A673 (cell line): ENCODE measurements around the gene CLASRP. TPM values are rescaled to one million over a fixed set of nuclear protein-coding genes. Genes with fewer than 3 reads are reported as not detected.

Experiments used
- BruUV-seq: library from RNA; stranded (reverse); fragments of 400-500 nt; replicated peaks from 2 replicates; lab custom pipeline; 2021; lab: Mats Ljungman, UMichigan
- CTCF ChIA-PET: fragments of 300-600 bp; sonication (Branson Sonifier 250); formaldehyde crosslinking; loops from one replicate; lab custom pipeline; 2022; ENCODE audit warnings: antibody characterized with exemption; lab: Charles Lee
- POLR2A ChIA-PET: fragments of 300-600 bp; sonication (Branson Sonifier 250); formaldehyde crosslinking; loops from one replicate; lab custom pipeline; 2022; ENCODE audit warnings: antibody characterized with exemption; ENCODE audit not compliant: low non-redundant PET; lab: Charles Lee
- DNase-seq: peaks from one replicate; pipeline ENCODE4 v3.0.0-alpha.2; 2015; ENCODE audit warnings: low spot score
- H3K27ac ChIP-seq: fragments of 200-600 bp; sonication (generic); 2 replicates; pipeline ENCODE4 v1.5.1; 2016; ENCODE audit warnings: mixed run types, low read depth, mild to moderate bottlenecking, mixed read lengths, antibody characterized with exemption, low read length; ENCODE audit not compliant: poor library complexity, severe bottlenecking
- H3K27me3 ChIP-seq: fragments of 200-600 bp; sonication (generic); replicated peaks from 2 replicates; pipeline ENCODE4 v1.6.1; 2017; ENCODE audit warnings: mixed run types, low read depth, mild to moderate bottlenecking, mixed read lengths, antibody characterized with exemption, low read length; ENCODE audit not compliant: insufficient read depth, poor library complexity
- H3K36me3 ChIP-seq: fragments of 200-600 bp; sonication (generic); 2 replicates; pipeline ENCODE4 v1.6.1; 2016; ENCODE audit warnings: mixed run types, mild to moderate bottlenecking, mixed read lengths, antibody characterized with exemption, low read length; ENCODE audit not compliant: insufficient read depth, poor library complexity, severe bottlenecking
- H3K4me1 ChIP-seq: fragments of 200-600 bp; sonication (generic); 2 replicates; pipeline ENCODE4 v1.6.1; 2017; ENCODE audit warnings: mixed run types, mild to moderate bottlenecking, mixed read lengths, antibody characterized with exemption, low read length; ENCODE audit not compliant: insufficient read depth, poor library complexity, severe bottlenecking
- H3K4me3 ChIP-seq: fragments of 200-600 bp; sonication (generic); 2 replicates; pipeline ENCODE4 v1.5.1; 2016; ENCODE audit warnings: low read depth, mixed run types, mild to moderate bottlenecking, mixed read lengths, low read length; ENCODE audit not compliant: poor library complexity, severe bottlenecking
- H3K9me3 ChIP-seq: fragments of 200-600 bp; sonication (generic); 2 replicates; pipeline ENCODE4 v1.6.1; 2016; ENCODE audit warnings: mixed run types, low read depth, mild to moderate bottlenecking, mixed read lengths, antibody characterized with exemption, low read length; ENCODE audit not compliant: poor library complexity, severe bottlenecking
- EZH2 ChIP-seq: fragments of 200-600 bp; sonication (generic); IDR thresholded peaks from 2 replicates; pipeline ENCODE4 v1.6.1; 2017; ENCODE audit warnings: borderline replicate concordance, low read depth, mild to moderate bottlenecking, mixed read lengths, antibody characterized with exemption, low read length; ENCODE audit not compliant: poor library complexity, severe bottlenecking
- intact Hi-C: fragments of 100-400 bp; cut with micrococcal nuclease; formaldehyde crosslinking; loops from one replicate; pipeline ENCODE4 v1.10.0; 2022; ENCODE audit not compliant: unreplicated experiment
- total RNA-seq: library from RNA; stranded (reverse); gene quantifications from 2 replicates; pipeline ENCODE4 v1.2.3, GENCODE V29; 2021
- TF ChIP-seq, protein P1 (sequence below): fragments of 300-800, 200-600 bp; sonication (generic); conservative IDR thresholded peaks from 2 replicates; pipeline ENCODE4 v1.5.1; 2017; ENCODE audit warnings: low read depth, mild to moderate bottlenecking, antibody characterized with exemption, low read length, moderate library complexity, mixed read lengths

Gene CLASRP
- total RNA-seq, 1 experiment from 2014 or later: 104 TPM

DNA sequence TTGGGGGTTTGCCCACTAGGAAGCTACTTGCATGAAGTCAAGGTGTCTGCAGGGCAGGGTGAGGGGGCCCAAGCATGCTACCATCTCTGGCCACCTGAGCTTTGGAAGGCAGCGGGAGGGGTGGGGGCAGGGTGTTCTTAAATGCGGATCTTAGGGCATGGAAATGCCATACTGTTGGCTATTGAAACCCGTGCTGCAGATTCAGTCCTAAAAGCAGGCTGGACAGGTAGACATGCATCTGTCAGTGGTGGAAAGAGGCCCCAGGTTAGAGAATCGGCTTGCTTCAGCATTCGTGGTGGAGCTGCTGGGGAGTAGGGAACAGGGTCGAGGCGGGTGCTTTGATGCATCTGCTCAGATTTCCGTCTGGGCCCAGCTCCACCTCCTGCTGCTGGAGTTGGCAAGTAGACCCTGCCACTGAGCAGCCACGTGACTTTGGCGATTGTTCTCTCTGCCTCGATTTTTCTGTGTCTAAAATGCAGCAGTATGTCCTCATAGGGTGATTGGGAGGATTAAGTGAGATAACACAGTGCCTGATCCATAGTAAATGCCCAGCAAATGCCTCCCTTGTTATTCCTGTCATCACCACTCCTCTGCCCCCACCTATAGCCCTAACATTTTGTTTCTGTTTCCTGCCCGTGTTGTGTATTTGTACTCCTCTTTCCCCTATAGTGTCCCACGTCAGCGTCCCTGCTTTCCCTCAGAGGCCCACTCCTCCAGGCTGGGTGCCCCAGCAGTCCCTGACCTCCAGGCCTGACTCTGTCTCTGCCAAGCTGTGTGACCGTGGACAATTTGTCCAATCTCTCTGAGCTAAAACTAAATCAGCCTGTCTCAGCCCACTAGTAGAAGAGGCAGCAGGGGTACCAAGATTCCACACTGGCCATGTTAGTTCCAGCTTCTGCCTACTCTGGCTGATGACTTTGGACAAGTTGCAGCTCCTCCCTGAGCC is 59.9 kb downstream of the CLASRP start:
- POLR2A ChIA-PET: no interaction called here
- intact Hi-C loops: no loop called here

DNA sequence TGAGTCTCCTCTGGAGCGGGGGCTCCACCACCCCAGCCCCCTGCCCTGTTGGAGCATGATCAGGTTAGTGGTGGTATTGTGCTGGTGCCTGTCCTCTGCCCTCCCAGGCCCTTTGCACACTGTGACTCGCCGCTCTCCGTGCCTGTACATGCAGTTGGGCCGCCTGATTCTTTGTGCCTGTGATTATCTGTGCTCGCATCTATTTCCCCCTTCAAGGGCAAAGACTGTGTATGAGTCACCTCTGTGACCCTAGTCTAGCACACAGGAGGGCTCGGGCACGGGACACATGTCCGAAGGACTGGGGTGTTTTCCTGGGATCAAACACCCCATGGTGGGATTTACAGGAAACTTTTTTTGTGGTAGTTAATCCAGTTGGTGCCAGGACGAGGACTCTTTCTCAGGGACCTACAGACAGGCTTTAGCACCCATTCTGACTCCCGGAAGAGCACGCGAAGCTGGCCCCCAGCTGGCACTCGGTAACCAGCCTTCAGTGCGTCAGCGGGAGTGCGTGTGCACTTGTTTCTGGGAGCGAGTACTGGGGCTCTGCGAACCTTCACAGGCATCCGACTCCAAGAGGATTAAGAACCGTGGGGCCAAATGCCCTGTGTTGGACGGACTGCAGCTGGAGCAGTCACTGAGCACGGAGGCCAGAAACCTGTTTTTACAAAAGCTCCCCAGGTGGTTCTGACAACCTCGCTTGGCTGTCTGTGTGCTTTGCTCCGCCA is 60.8 kb downstream of the CLASRP start:
- H3K36me3 ChIP-seq: no peaks in the 10 kb centered on the region
- H3K9me3 ChIP-seq: no peaks in the 10 kb centered on the region
- peaks cover 31% of the 10 kb centered on the region for H3K4me1 ChIP-seq
- intact Hi-C loops: no loop called here
- no TSS peak for BruUV-seq
- TF ChIP-seq, protein P1, sequence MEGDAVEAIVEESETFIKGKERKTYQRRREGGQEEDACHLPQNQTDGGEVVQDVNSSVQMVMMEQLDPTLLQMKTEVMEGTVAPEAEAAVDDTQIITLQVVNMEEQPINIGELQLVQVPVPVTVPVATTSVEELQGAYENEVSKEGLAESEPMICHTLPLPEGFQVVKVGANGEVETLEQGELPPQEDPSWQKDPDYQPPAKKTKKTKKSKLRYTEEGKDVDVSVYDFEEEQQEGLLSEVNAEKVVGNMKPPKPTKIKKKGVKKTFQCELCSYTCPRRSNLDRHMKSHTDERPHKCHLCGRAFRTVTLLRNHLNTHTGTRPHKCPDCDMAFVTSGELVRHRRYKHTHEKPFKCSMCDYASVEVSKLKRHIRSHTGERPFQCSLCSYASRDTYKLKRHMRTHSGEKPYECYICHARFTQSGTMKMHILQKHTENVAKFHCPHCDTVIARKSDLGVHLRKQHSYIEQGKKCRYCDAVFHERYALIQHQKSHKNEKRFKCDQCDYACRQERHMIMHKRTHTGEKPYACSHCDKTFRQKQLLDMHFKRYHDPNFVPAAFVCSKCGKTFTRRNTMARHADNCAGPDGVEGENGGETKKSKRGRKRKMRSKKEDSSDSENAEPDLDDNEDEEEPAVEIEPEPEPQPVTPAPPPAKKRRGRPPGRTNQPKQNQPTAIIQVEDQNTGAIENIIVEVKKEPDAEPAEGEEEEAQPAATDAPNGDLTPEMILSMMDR: no peak
- TF ChIP-seq EZH2: no peak
- no peak overlapping the region for H3K4me3 ChIP-seq
- H3K27ac ChIP-seq: peak overlapping the region; percentile 44
- ChIA-PET CTCF (no interaction called here), POLR2A (no interaction called here)
- DNase-seq: no peak
- no peaks in the 10 kb centered on the region for H3K27me3 ChIP-seq

More for the DNA sequence above, 59.9 kb downstream of the CLASRP start:
- DNase-seq: peak; percentile 63
- no peaks in the 10 kb centered on the region for H3K9me3 ChIP-seq
- TF ChIP-seq, protein P1: no peak
- TF ChIP-seq EZH2: no peak
- no peak overlapping the region for H3K4me3 ChIP-seq
- H3K27me3 ChIP-seq: no peaks in the 10 kb centered on the region
- H3K4me1 ChIP-seq: peaks cover 35% of the 10 kb centered on the region
- CTCF ChIA-PET: no interaction called here
- no peaks in the 10 kb centered on the region for H3K36me3 ChIP-seq
- H3K27ac ChIP-seq: peak overlapping the region; percentile 44
- no TSS peak for BruUV-seq

DNA sequence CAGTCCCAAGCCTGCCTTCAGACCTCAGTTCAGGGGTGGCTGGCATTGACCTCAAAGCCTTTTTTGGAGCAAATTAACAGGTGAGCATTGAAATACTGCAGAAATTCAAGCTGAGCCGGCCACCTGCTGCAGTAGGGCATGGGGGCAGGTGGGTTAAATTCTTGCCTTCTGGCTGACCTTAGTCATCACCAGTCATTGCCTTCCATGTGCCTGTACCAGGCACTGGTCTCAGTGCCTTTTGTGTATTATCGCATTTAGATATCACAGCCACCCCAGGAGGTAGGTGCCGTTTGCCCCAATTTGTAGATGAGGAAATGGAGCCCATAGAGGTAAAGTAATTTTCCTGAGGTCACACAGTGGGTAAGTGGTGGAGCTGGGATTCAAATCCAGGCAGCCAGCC is 61.4 kb downstream of the CLASRP start:
- ChIA-PET CTCF (no interaction called here), POLR2A (no interaction called here)
- BruUV-seq: no TSS peak
- no peak for DNase-seq
- Histone ChIP-seq H3K36me3 (no peaks in the 10 kb centered on the region), H3K27me3 (no peaks in the 10 kb centered on the region), H3K4me1 (peaks cover 31% of the 10 kb centered on the region), H3K4me3 (no peak overlapping the region), H3K27ac (no peak overlapping the region), H3K9me3 (no peaks in the 10 kb centered on the region)
- TF ChIP-seq EZH2: no peak
- TF ChIP-seq, protein P1: no peak
- intact Hi-C loops: no loop called here
